GM06990 (cell line): ENCODE results near the gene SEMA4G.

Source experiments
- DNase-seq: peaks from one replicate; pipeline ENCODE4 v3.0.0-alpha.2; 2011; ENCODE audit not compliant: insufficient read length; ENCODE audit errors: extremely low read depth
- H3K27me3 ChIP-seq: replicated peaks from 2 replicates; pipeline ENCODE4 v1.6.0; 2011; ENCODE audit warnings: low read length; ENCODE audit not compliant: control insufficient read depth, insufficient read depth
- H3K36me3 ChIP-seq: 2 replicates; pipeline ENCODE4 v1.5.1; 2011; ENCODE audit warnings: low read length; ENCODE audit not compliant: control insufficient read depth, insufficient read depth
- H3K4me3 ChIP-seq: replicated peaks from 2 replicates; pipeline ENCODE4 v1.5.1; 2011; ENCODE audit warnings: low read depth, mild to moderate bottlenecking, control low read depth, low read length
- CTCF ChIP-seq: IDR thresholded peaks from 2 replicates; pipeline ENCODE4 v1.5.1; 2011; ENCODE audit warnings: low read length, control low read depth, mild to moderate bottlenecking, inconsistent platforms; ENCODE audit not compliant: insufficient read depth, poor library complexity, severe bottlenecking

Gene SEMA4G

GRCh38 chr10:100968062-100968736, 1.1 kb upstream of the SEMA4G start:
- Histone ChIP-seq H3K36me3 (peaks cover 2% of the 10 kb centered on the region; the same call in 1 of the 2 replicates), H3K27me3 (no peaks in the 10 kb centered on the region), H3K4me3 (no peak overlapping the region)
- TF ChIP-seq CTCF, result no peak
- no peak for DNase-seq

GRCh38 chr10:100968863-100969186, 479 bp upstream of the SEMA4G start:
- DNase-seq, result no peak
- Histone ChIP-seq H3K4me3 (peak overlapping the region; percentile 55), H3K27me3 (no peaks in the 10 kb centered on the region), H3K36me3 (peaks cover 2% of the 10 kb centered on the region; the same call in 1 of the 2 replicates)
- no peak for TF ChIP-seq CTCF

DNA sequence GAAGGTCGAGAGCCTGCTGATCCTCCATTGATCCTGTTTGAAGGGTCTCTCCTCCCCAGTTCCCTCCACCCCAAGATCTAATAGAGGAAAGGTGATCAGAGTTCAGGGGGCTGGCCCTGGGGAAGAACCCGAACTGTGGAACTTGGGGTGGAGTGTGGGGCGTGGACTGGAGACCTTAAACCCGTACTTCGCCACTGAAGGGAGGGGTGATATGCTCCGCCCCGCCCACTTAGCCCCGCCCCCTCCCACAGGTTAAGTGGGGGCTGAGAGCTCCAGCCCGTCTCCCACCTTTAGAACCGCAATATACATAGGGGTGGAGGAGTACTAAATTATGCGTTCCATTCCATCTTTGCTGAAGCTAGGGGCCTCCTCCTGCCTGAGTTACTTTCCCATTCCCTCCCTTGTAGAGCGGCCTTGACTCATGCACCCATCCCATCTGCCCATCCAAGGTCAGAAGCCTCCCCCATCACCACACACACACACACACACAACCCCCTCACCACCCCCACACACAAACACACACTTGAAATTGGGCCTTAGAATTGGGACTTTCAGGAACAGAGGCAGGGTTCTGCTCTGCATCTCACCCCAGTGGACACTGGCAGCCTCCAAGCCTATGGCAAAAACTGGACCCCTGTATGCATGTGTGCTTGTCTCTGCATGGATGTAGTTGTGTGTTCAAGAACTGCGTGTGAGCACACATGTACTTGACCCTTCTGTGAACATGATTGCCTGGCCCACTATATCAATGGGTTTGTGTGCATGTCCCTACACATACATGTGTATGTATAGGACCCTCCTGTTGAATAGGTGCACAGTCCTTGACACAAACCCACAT, 991 bp downstream of the SEMA4G start:
- TF ChIP-seq CTCF, result no peak
- no peak for DNase-seq
- Histone ChIP-seq H3K27me3 (no peaks in the 10 kb centered on the region), H3K4me3 (no peak overlapping the region), H3K36me3 (peaks cover 2% of the 10 kb centered on the region; the same call in 1 of the 2 replicates)

DNA sequence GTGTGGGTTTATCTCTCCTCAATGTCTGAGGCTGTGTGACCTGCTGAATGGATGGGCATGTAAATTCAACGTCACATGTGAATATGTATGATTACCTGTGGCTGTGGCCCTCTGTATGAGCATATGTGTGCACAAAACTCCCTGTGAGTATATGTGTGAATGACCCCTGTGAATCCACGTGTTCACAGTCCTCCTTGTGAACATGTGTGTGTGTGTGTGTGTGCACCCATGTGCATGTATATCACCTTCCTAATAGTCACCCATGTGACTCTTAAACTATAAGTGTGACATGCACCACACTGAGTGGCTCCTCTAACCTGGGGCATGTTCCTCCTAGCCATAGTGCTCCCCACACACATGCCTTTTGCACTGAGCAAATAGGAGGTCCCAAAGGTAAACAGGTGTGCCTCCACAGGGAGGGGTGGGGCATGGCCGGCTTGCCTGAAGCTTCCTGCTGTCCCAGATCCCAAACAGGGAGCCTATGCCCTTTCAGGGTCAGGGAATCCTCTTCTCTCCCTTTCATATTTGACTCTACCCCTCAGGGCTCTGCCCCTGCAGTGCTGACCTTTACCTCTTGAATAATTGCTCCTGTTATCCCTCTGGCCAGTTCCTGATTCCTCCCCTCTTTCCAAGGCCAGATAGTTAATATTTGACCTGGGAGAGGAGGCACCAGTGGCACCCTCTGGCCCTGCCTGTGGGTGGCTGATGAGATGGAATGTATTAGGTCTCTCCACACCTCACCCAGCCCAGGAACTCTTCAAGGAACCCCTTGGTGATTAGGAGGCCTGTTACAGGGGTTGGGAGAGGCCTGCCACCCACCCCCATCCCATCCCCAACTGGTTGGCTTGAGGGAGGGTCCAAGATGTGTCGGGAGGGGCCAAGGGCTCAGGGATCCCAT, 1.9 kb downstream of the SEMA4G start:
- H3K27me3 ChIP-seq, result no peaks in the 10 kb centered on the region
- DNase-seq, result no peak
- H3K4me3 ChIP-seq, result no peak overlapping the region

More for the DNA sequence above, 1.9 kb downstream of the SEMA4G start:
- TF ChIP-seq CTCF, result no peak
- peaks cover 2% of the 10 kb centered on the region; the same call in 1 of the 2 replicates for H3K36me3 ChIP-seq
